RWPE2 (cell line): ENCODE measurements around the gene PSMB5.
A peak's percentile ranks its signal among the peaks of the same experiment; 100 is the strongest.

Experiments used
- ATAC-seq: fragments of 200-7000 bp; cut with Tn5 transposase; 3 replicates; pipeline ENCODE4 v1.9.1; 2021; ENCODE audit warnings: low read depth
- DNase-seq: peaks from one replicate; pipeline ENCODE4 v3.0.0-alpha.2; 2020; ENCODE audit warnings: low spot score
- H3K27ac ChIP-seq: fragments of 450-650 bp; 2 replicates; pipeline ENCODE4 v1.5.1; 2017; ENCODE audit warnings: mild to moderate bottlenecking; ENCODE audit not compliant: poor library complexity, severe bottlenecking
- H3K27me3 ChIP-seq: fragments of 250-450 bp; sonication (Bioruptor Pico); 2 replicates; pipeline ENCODE4 v1.5.1; 2021; ENCODE audit warnings: mild to moderate bottlenecking, moderate library complexity; ENCODE audit not compliant: insufficient read depth, poor library complexity, severe bottlenecking
- H3K36me3 ChIP-seq: fragments of 250-450 bp; sonication (Bioruptor Pico); 2 replicates; pipeline ENCODE4 v1.5.1; 2020; ENCODE audit warnings: low read depth, mild to moderate bottlenecking, moderate library complexity
- H3K4me1 ChIP-seq: fragments of 250-450 bp; sonication (Bioruptor Pico); 2 replicates; pipeline ENCODE4 v1.5.1; 2021; ENCODE audit warnings: mild to moderate bottlenecking, moderate library complexity; ENCODE audit not compliant: insufficient read depth, poor library complexity, severe bottlenecking
- H3K4me3 ChIP-seq: fragments of 250-450 bp; sonication (Bioruptor Pico); 2 replicates; pipeline ENCODE4 v1.5.1; 2021; ENCODE audit warnings: mild to moderate bottlenecking, moderate library complexity; ENCODE audit not compliant: severe bottlenecking
- H3K9me3 ChIP-seq: fragments of 250-450 bp; sonication (Bioruptor Pico); 2 replicates; pipeline ENCODE4 v1.5.1; 2021; ENCODE audit warnings: mild to moderate bottlenecking, moderate library complexity; ENCODE audit not compliant: severe bottlenecking
- TF ChIP-seq, protein P1 (sequence below): fragments of 450-650 bp; IDR thresholded peaks from one replicate; pipeline ENCODE4 v1.5.1; 2017; ENCODE audit warnings: mild to moderate bottlenecking, moderate library complexity; ENCODE audit not compliant: poor library complexity, severe bottlenecking

The PSMB5 gene

DNA sequence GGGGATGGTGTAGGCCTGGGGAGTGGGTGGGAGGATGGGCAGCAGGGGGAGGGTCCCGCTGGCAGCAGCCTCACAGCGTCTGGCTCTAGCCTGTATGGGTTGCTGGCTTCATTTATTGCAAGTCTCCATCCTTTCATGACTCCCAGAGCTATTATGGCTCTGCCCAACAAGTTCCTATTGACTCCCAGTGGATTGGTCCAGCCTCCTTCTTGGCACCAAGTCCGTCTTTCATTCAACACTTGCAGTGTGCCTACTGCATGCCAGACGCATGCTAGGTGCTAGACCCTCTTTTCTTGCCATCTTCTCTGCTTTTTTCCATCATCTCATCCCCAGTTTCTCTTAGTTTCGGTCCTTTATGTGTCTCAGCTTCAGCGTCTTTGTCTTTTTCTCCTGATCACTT lies 8.4 kb upstream of the PSMB5 start:
- Histone ChIP-seq H3K9me3 (no peaks in the 10 kb centered on the region), H3K4me1 (no peaks in the 10 kb centered on the region), H3K27ac (no peak overlapping the region), H3K4me3 (no peak overlapping the region), H3K27me3 (no peaks in the 10 kb centered on the region), H3K36me3 (no peaks in the 10 kb centered on the region)
- TF ChIP-seq, protein P1, sequence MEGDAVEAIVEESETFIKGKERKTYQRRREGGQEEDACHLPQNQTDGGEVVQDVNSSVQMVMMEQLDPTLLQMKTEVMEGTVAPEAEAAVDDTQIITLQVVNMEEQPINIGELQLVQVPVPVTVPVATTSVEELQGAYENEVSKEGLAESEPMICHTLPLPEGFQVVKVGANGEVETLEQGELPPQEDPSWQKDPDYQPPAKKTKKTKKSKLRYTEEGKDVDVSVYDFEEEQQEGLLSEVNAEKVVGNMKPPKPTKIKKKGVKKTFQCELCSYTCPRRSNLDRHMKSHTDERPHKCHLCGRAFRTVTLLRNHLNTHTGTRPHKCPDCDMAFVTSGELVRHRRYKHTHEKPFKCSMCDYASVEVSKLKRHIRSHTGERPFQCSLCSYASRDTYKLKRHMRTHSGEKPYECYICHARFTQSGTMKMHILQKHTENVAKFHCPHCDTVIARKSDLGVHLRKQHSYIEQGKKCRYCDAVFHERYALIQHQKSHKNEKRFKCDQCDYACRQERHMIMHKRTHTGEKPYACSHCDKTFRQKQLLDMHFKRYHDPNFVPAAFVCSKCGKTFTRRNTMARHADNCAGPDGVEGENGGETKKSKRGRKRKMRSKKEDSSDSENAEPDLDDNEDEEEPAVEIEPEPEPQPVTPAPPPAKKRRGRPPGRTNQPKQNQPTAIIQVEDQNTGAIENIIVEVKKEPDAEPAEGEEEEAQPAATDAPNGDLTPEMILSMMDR, result no peak
- DNase-seq (no peak), ATAC-seq (no peak)

DNA sequence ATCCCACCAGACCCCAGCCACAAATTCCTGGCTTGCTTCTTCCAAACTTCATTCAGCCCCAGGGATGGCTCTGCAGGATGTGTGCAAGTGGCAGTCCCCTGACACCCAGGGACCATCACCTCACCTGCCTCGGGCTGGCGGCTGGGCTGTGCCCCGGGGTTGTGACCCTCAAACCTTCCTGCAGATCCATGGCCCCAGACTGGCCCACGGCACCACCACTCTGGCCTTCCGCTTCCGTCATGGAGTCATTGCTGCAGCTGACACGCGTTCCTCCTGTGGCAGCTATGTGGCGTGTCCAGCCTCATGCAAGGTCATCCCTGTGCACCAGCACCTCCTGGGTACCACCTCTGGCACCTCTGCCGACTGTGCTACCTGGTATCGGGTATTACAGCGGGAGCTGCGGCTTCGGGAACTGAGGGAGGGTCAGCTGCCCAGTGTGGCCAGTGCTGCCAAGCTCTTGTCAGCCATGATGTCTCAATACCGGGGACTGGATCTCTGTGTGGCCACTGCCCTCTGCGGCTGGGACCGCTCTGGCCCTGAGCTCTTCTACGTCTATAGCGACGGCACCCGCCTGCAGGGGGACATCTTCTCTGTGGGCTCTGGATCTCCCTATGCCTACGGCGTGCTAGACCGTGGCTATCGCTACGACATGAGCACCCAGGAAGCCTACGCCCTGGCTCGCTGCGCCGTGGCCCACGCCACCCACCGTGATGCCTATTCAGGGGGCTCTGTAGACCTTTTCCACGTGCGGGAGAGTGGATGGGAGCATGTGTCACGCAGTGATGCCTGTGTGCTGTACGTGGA lies 7.7 kb upstream of the PSMB5 start, which contains the start of gene PSMB11:
Gene PSMB11, plus strand, starts transcription at position 51 of the 804 bp plus-strand sequence. Its CDS starts 14 bp downstream, at position 65.
- no peak within 1 kb of the TSS for H3K4me3 ChIP-seq
- H3K4me1 ChIP-seq, result no peaks in the 10 kb centered on the region
- no peak for DNase-seq
- no peaks in the 10 kb centered on the region for H3K36me3 ChIP-seq
- H3K9me3 ChIP-seq, result no peaks in the 10 kb centered on the region
- H3K27me3 ChIP-seq, result no peaks in the 10 kb centered on the region
- H3K27ac ChIP-seq, result no peak within 1 kb of the TSS
- ATAC-seq, result no peak
- TF ChIP-seq, protein P1, result no peak

DNA sequence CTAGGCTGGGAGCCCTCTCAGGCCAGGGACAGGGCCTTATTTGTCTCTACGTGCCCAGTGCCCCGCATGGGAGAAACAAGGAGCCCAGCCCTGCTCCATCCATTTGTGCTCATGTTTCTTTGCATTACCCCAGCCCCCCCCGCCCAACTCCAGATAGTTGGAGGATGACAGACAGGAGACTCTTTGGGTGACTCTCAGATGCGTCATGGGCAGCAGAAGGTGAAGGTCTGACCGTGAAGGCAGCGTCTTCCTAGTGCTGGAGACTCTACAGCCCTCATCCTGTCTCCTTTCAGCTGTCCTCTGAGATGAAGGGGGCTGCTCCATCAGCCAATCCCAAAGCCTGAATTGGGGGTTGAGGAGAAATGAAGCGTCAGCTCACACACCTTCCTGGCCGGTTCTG lies 7.0 kb upstream of the PSMB5 start:
- Histone ChIP-seq H3K4me3 (no peak overlapping the region), H3K27me3 (no peaks in the 10 kb centered on the region), H3K4me1 (no peaks in the 10 kb centered on the region), H3K9me3 (no peaks in the 10 kb centered on the region), H3K27ac (no peak overlapping the region), H3K36me3 (no peaks in the 10 kb centered on the region)
- TF ChIP-seq, protein P1, result no peak
- DNase-seq (no peak), ATAC-seq (peak; percentile 75)

DNA sequence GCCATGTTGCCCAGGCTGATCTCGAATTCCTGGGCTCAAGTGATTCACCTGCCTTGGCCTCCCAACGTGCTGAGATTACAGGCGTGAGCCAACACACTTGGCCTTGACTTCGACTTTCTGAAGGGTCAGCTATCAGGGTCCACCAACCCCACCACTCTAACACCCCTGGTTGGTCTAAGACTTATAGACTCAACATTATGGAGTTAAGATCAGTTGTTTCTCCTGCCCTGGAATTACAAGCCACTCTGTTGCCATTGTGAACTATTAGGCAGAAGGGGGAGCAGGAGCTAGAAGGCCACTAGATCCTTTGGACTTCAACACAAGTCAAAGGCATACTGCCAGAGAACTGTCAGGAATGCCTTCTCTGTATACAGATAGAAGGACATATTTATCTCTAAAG lies 5.4 kb upstream of the PSMB5 start:
- Histone ChIP-seq H3K27me3 (no peaks in the 10 kb centered on the region), H3K27ac (no peak overlapping the region), H3K4me1 (peaks cover 4% of the 10 kb centered on the region), H3K4me3 (no peak overlapping the region), H3K36me3 (no peaks in the 10 kb centered on the region), H3K9me3 (no peaks in the 10 kb centered on the region)
- TF ChIP-seq, protein P1, result no peak
- ATAC-seq (no peak), DNase-seq (no peak)
